Activated CD4-positive, CD25-positive, alpha-beta regulatory T cell treated with anti-CD3 and anti-CD28 coated beads, Interleukin-2, amount 50 U/mL, for 24 hours (primary cell): ENCODE data around the gene GFRA1.

ENCODE experiments used
- ATAC-seq, 2 donors: fragments of 150-1000 bp; cut with Tn5 transposase; one replicate each; pipeline ENCODE4 v1.10.0; 2021; ENCODE audit warnings: mild to moderate bottlenecking in 1 of 2, moderate library complexity in 1 of 2

GFRA1 gene

GRCh38 chr10:116270771-116271592 is 2.0 kb downstream of the GFRA1 start:
- ATAC-seq, result peak in 1 of 2 donors; percentile 20

DNA sequence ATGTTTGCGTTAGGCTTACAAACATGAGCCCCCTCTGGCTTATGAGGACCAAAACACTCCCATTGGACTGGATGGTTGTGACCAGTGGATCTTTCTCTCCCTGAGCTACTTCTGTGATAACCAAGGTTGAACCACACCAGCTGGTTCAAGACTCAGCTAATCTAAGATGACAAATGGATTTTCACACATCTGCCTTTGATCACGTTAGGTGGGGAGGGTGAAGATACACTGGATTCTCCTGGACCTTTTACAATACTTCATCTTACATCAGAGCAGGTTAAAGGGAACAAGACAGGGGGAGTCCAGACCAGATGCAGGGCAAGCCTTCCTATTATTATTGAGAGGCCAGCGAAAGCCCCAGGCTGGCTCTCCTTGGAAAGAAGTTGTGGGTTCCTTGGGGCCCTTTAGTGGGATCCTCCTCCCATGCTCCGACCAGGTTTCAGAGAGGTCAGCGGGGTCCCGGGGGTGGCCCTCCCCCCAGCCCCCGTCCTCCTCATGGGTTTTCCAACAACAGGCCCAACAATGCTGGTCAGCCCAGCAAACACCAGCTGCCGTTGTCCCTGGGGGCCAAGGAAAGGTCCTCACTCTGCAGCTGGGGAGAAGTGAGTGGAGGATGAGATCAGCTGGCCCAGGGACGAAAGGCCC is 2.8 kb downstream of the GFRA1 start:
- no peak for ATAC-seq

GRCh38 chr10:116269619-116270018 is 3.4 kb downstream of the GFRA1 start:
- no peak for ATAC-seq

- ATAC-seq, result no peak
These were observed 4.0 kb downstream of the GFRA1 start for GRCh38 chr10:116268976-116269375.

DNA sequence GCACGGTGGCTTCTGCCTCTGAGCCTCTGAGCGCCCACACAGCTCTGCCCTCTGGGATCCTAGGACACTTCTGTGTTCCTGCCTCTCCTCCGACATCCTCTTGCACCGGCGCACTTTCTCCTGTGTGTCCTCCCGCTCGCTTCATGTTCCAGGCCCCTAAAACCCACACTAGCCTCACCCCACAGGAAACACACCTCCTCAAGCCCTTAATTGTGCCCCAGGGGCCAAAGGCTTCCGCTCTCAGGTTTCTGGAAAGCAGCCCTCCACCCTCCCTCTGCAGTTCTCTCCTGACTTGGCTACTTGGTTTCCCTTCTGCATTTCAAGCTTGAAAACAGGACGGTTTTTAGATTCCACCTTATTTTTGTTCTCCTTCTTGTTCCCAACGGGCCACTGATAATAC is 7.3 kb downstream of the GFRA1 start:
- ATAC-seq, result no peak

GRCh38 chr10:116263870-116264655 is 8.9 kb downstream of the GFRA1 start:
- ATAC-seq, result no peak

- ATAC-seq, result no peak
These were observed 10.3 kb downstream of the GFRA1 start for GRCh38 chr10:116262678-116263077.

GRCh38 chr10:116260599-116260998 is 12.4 kb downstream of the GFRA1 start:
- ATAC-seq, result no peak

DNA sequence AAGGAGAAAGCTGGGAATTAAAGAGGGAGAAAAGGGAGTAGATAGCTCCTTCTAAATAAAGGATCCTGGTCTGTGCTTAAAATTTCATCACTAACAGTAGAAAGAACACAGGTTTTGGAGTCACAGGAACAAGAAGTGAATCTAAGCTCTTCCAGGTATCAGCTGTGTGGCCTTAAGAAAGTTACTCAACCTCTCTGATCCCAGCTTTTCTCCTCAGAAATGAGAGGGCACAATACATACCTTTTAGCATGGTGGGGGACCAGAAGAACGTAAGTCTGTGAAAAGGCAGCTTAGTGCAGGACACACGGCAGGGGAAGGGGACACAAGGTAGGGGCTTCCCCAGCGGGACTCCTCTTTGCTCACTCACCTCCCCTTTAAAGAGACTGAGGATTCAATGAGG is 13.4 kb downstream of the GFRA1 start:
- no peak for ATAC-seq

- no peak for ATAC-seq
These were observed 15.2 kb downstream of the GFRA1 start for GRCh38 chr10:116257785-116258184.

- no peak for ATAC-seq
These were observed 16.2 kb downstream of the GFRA1 start for GRCh38 chr10:116256752-116257259.

DNA sequence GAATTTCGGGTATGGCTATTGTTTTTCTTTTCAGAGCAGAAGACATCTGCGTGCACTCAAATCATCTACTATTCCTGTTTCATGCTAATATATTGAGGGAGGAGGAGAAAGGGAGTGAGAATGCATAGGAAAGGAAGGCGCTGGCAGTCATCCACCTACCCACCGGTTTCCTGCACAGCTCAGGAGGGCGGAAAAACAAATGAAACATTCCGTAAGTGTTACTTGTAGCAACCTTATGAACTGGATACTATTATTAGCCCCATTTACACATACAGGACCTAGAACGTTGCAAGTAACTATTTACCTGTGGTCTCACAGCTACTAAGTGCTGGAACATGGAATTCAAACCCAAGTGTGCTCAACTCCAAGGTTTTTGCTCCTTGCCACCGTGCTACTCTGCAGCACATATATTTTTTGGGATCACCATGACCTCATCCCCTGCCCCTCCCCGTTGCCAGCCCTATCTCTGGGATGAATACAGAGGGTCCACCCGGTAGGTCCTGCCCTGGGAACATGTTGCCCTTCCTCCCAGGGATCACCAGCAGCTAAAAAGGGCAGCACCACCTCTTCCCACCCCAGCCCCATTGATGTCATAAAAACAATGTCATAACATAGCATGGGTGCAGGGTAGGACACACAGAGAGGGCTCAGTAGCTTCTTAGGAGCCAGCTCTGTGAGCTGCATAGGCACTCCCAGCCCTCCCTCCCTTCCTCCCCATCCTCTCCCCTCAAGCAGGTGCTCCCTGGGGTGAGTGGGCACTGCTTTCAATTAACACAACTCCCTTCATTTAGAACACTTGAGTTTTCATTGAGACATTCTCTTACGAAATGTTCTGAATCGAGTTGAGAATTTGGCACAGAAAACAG is 16.9 kb downstream of the GFRA1 start:
- no peak for ATAC-seq

DNA sequence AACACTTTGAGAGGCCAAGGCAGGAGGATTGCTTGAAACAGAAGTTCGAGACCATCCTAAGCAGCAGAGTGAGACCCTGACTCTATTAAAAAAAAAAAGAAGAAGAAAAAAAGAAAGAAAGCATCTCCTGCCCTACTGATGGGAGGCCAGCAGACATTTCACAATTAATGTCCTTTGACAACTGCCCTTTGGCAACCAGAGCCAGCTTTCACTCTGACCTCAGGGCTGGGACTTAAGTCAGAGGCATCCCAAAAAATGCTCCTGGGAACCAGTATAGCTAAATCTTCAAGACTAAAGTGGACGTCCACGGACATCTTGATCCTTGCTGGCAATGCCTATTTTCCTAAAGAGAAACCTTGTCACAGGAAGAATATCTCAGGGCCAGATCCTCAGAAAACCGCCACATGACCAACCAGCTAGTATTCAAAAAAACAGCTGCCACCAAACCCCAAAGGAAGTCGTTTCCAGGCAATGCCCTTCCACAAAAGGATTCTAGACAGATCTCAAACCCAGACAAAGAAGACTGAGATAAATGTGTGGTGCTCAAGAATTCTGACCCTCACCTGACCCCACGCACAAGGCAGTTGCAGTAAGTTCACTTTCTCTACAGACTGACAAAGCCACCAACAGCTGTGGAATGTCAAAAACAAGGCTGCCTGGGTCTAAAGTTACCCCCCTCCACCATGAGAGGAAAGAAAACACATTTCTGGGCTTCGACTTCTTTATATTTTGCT is 18.4 kb downstream of the GFRA1 start:
- ATAC-seq, result no peak

GRCh38 chr10:116253716-116254115 is 19.3 kb downstream of the GFRA1 start:
- ATAC-seq, result no peak

GRCh38 chr10:116251602-116252395 is 21.2 kb downstream of the GFRA1 start:
- ATAC-seq, result no peak

DNA sequence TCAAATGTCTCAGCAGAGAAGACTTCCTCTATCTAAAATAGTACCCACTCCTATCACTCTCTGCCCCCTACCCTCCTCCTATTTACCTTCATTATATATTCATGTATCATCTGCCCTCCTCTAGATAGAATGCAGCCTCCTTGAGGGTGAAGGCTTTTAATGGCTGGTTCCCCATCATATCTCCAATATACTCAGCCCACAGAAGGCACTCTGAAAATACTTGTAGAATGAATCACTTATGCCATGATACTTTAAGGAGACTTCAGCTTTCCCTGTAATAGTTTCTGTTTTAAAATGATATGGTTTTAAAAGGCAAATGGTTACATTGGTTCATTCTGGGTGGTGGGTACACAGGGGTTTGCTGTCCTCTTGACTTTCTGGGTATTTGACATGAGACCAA is 25.3 kb downstream of the GFRA1 start:
- no peak for ATAC-seq

GRCh38 chr10:116246263-116246662 is 26.7 kb downstream of the GFRA1 start:
- ATAC-seq, result no peak

DNA sequence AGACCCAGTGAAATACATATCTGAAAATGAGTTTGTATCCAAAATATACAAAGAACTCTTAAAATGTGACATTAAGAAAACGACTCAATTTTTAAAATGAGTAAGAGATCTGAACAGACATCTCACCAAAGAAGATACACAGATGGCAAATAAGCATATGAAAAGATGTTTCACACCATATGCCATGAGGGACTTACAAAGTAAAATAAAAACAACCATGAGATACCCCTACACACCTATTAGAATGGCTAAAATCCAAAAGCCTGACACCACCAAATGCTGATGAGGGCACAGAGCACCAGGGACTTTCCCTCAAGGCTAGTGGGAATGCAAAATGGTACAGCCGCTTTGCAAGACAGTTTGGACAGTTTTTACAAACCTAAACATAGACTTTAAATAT is 27.9 kb downstream of the GFRA1 start:
- ATAC-seq, result no peak

- ATAC-seq, result no peak
These were observed 31.2 kb downstream of the GFRA1 start for GRCh38 chr10:116241642-116242410.

DNA sequence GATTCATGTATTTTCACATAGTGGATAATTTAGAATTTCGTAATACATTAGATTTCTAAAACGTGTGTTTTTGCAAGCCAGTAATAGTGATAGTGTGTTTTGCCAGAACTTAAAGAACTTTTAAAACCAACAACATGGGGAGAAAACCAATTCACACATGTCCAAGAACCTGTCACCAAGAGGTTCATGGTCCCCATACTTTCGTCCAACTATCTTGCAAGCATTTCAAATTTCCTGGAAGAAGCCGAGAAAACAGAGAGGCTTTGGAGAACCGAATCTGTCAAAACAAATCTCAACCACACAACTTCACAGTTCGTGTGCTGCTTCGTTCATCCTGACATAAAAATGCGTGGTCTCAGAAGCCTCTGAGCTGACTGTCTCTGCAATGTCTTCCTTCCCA is 31.9 kb downstream of the GFRA1 start:
- no peak for ATAC-seq
